Endometrial microvascular endothelial cells (primary cell): ENCODE measurements around the gene HSCB. TPM values are rescaled to one million over a fixed set of nuclear protein-coding genes. Genes with fewer than 3 reads are reported as not detected.
"Not testable (repeated sequence)": the region's sequence is repeated elsewhere in the genome, so short reads cannot be mapped to it uniquely, and the experiment has no call there.

Source experiments
- in situ Hi-C: cut with HindIII; loops from 2 replicates; pipeline ENCODE4 v1.10.0; 2017; ENCODE audit warnings: low sequenced_read_pairs, low pct_unique_long_range_greater_than_20kb; ENCODE audit errors: inconsistent ontology term
- total RNA-seq: library from RNA; depleted of rRNA; stranded (reverse); fragments of >200 nt; gene quantifications from one replicate; pipeline ENCODE4 v1.2.3, GENCODE V29; 2015; ENCODE audit errors: inconsistent ontology term

HSCB gene
- total RNA-seq, 1 donor from 2014 or later: 10.6 TPM

GRCh38 chr22:28805426-28805825, 63.6 kb downstream of the HSCB start:
- in situ Hi-C loops: not testable (repeated sequence)

Other genes with a start within 250 kb of the HSCB start
- gene TTC28, start 62.2 kb upstream of the HSCB start, total RNA-seq: 8.2 TPM
- gene CHEK2, start 219 bp upstream of the HSCB start, total RNA-seq: 25.2 TPM
- 19.6 TPM for gene CCDC117, start 30.7 kb downstream of the HSCB start, total RNA-seq
- 144 TPM for gene XBP1, start 58.5 kb downstream of the HSCB start, total RNA-seq
- 8.2 TPM for gene ZNRF3, start 141.5 kb downstream of the HSCB start, total RNA-seq